ENCODE measurements around the gene FGF14.

GRCh38 chr13:102236341-102236740 is 165.5 kb downstream of the FGF14 start:
- no peak for TF ChIP-seq CTCF (IDR thresholded peaks at IDR 0.05)
- no peak for TF ChIP-seq POLR2AphosphoS5 (IDR thresholded peaks at IDR 0.05)
- TF ChIP-seq POLR2A (IDR thresholded peaks at IDR 0.05), result no peak
